ENCODE measurements around the gene GTPBP2. TPM values are rescaled to one million over a fixed set of nuclear protein-coding genes. Genes with fewer than 3 reads are reported as not detected.

Gene GTPBP2, protein sequence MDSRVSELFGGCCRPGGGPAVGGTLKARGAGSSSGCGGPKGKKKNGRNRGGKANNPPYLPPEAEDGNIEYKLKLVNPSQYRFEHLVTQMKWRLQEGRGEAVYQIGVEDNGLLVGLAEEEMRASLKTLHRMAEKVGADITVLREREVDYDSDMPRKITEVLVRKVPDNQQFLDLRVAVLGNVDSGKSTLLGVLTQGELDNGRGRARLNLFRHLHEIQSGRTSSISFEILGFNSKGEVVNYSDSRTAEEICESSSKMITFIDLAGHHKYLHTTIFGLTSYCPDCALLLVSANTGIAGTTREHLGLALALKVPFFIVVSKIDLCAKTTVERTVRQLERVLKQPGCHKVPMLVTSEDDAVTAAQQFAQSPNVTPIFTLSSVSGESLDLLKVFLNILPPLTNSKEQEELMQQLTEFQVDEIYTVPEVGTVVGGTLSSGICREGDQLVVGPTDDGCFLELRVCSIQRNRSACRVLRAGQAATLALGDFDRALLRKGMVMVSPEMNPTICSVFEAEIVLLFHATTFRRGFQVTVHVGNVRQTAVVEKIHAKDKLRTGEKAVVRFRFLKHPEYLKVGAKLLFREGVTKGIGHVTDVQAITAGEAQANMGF
- 135 and 216 TPM in 2 replicates for total RNA-seq

DNA sequence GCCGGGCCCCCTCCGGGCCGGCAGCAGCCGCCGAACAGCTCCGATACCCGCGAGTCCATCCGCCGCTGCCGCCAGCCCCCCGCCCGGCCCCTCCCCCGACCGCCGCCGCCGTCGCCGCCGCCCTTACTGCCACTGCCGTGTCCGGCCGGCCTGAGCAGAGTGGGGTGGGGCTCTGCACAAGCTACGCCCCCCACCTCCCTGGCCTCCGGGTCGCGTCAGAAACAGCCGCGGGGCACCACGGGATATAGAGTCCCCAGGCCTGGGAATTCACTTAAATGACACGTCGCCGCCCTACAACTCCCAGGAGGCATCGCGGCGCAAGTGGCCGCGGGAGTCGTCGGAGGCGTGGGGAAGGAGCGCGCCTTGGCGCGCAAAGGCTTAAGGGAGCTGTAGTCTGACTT is at the start of gene GTPBP2:
TSS of gene GTPBP2 (minus strand) at position 161 of the 401 bp plus-strand sequence. CDS start at position 59, 102 bp downstream.

DNA sequence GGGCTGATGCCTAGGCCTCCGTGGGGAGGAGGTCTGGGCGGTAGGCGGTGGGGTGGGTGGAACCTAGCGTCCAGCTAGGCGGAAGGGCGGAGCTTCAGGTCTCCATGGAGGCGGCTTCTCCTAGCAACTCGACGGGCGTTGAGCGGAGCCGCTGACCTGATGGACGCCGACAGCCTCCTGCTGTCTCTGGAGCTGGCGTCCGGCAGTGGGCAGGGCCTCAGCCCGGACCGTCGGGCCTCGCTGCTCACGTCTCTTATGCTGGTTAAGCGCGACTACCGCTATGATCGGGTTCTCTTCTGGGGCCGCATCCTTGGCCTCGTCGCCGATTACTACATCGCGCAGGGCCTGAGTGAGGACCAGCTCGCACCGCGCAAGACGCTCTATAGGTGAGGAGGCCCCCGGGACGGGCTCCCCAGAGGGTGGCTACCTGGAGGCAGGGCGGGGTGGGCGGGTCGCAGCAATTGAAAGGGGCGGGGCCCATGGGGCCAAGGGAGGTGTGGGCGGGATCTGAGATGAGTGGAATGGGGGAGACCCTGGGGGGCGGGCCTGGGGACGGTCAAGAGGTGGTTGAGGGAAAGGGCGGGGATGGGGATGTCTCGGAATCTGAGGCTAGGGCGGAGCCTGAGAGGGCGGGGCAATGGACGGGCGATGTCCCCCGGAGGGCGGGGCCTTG is 16.0 kb upstream of the GTPBP2 start, which contains the start of gene RSPH9:
TSS of gene RSPH9 (plus strand) at position 97 of the 673 bp plus-strand sequence. CDS start at position 160, 63 bp downstream.

DNA sequence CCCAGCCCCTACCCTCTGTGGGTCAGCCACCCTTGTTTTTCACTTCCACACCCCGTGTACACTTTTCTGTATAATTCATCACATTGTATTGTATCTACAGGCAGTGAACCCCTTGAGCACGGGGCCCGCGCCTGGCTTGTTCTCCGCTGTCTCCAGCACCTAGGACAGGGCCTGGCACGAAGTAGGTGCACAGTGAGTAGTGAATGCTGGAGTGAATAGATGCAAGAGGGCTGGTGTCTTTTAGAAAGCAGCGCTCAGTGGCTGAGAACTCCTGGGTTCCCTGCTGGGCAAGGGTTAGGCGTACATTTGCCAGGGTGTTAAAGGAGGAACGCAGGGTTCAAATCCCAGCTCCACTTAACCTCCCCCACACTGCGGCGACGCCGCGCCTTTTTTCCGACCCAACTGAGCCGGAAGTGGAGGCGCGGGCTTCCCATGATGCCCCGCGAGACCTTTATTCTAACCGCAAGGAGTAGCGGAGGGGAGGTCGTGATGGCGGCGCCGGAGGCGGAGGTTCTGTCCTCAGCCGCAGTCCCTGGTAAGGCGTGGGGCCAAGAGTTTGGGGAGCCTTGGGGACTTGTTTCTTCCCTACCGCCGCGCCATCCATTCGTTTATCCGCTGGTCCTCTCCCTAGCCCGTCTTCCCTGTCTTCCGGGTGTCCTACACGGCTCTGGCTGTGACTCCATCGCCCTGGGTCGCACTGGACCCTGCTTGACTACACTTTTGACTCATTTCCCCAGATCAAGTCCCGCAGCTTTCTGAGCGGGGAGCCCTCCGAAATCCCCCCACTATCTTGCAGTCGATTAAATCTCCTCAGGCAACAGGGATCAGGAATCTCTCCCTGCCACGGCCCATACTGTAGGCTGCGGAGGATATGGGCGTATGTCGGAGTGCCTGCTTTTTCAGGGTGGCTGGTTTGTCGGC is 6.6 kb upstream of the GTPBP2 start, which contains the start of gene MAD2L1BP:
TSS of gene MAD2L1BP (plus strand) at position 454 of the 921 bp plus-strand sequence. CDS start at position 490, 36 bp downstream.

DNA sequence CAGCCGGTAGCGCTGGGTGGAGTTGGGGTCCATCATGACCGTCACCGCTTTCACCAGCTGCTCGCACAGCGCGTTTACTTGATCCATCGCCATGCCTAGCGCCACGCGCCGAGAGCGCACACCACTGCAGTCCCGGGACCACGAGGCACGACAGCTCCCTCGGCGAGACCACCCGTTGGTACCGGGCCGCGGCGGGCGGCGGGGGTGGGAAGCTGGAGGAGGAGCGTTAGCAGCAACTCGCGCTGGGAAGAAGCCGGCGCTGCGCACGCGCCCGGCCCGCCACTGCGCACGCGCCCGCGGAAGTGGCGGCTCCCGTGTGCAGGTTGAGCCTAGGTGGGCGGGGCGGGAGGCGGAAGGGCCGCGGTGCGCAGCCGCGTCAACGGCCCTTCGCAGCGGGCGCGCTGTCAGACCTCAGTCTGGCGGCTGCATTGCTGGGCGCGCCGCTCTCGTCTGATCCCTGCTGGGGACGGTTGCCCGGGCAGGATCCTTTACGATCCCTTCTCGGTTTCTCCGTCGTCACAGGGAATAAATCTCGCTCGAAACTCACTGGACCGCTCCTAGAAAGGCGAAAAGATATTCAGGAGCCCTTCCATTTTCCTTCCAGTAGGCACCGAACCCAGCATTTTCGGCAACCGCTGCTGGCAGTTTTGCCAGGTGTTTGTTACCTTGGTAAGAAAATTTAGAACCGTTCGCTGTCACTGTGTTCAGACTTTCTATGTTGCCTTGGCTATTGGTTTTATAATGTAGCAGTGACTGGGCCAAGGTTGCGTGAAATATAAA is 53.1 kb downstream of the GTPBP2 start, which contains the start of the genes POLH and XPO5:
TSS of gene POLH (plus strand) at position 414 of the 780 bp plus-strand sequence. CDS start 6,135 bp downstream, outside the sequence.
TSS of gene XPO5 (minus strand) at position 267 of the 780 bp plus-strand sequence. CDS start at position 93, 174 bp downstream.

Other genes with a start within 250 kb of the GTPBP2 start
- gene ABCC10, start 201.7 kb downstream of the GTPBP2 start, total RNA-seq, result 12.0 and 22.3 TPM in 2 replicates
- 2.8 and 4.8 TPM in 2 replicates for gene DLK2, start 173.7 kb downstream of the GTPBP2 start, total RNA-seq
- 7.2 and 12.4 TPM in 2 replicates for gene TJAP1, start 151.7 kb downstream of the GTPBP2 start, total RNA-seq
- 0.14 and 0.34 TPM in 2 replicates for gene LRRC73, start 118.9 kb downstream of the GTPBP2 start, total RNA-seq
- 62.2 and 68.1 TPM in 2 replicates for gene YIPF3, start 112.3 kb downstream of the GTPBP2 start, total RNA-seq
- 35.3 and 42.4 TPM in 2 replicates for gene POLR1C, start 112.2 kb downstream of the GTPBP2 start, total RNA-seq
- gene XPO5, start 53.2 kb downstream of the GTPBP2 start, total RNA-seq, result 52.8 and 64.6 TPM in 2 replicates
- 29.7 and 32.3 TPM in 2 replicates for gene POLH, start 53.1 kb downstream of the GTPBP2 start, total RNA-seq
- 20.8 and 23.3 TPM in 2 replicates for gene MAD2L1BP, start 6.6 kb upstream of the GTPBP2 start, total RNA-seq
- gene RSPH9, start 15.8 kb upstream of the GTPBP2 start, total RNA-seq, result under 0.01 and 0.07 TPM in 2 replicates
- 41.3 and 71.1 TPM in 2 replicates for gene MRPS18A, start 58.5 kb upstream of the GTPBP2 start, total RNA-seq
- 459 and 779 TPM in 2 replicates for gene VEGFA, start 140.9 kb upstream of the GTPBP2 start, total RNA-seq

Data from nasal cavity respiratory epithelium epithelial cell of viscerocranial mucosa (primary cell).